ENCODE data around the gene GTF2IRD1. TPM values are rescaled to one million over a fixed set of nuclear protein-coding genes. Genes with fewer than 3 reads are reported as not detected.
A peak's percentile ranks its signal among the peaks of the same experiment; 100 is the strongest.

GTF2IRD1 gene
- total RNA-seq, 1 donor from 2014 or later: 18.2 TPM

GRCh38 chr7:74619235-74619860 is 165.6 kb downstream of the GTF2IRD1 start:
- Histone ChIP-seq H3K4me3 (ENCODE audit: low read depth, low read length) (no peak overlapping the region), H3K36me3 (ENCODE audit: control insufficient read depth, insufficient read depth, low read length) (no peaks in the 10 kb centered on the region), H3K27me3 (ENCODE audit: control insufficient read depth, insufficient read depth, low read length) (no peaks in the 10 kb centered on the region)
- DNase-seq (ENCODE audit: low read depth) (no peak), FAIRE-seq (no peak)
- TF ChIP-seq CTCF (IDR thresholded peaks at IDR 0.05; ENCODE audit: insufficient read depth, low read length, severe bottlenecking): no peak

DNA sequence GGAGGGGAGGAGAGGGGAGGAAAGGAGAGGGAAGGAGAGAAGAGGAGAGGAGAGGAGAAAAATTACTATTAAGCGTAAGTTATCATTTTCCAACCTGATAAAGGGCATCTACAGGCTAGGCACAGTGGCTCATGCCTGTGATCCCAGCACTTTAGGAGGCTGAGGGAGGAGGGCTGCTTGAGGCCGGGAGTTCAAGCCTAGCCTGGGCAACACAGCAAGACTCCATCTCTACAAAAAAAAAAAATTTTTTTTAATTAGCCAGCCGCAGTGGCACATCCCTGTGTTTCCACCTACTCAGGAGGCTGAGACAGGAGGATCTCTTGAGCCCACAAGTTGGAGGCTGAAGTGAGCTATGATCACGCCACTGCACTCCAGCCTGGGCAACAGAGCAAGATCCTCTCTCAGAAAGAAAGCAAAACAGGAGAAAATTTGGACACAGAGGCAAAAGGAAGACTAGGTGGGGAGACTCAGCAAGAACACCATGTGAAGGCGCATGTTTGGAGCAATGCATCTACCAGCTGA is 168.6 kb downstream of the GTF2IRD1 start:
- FAIRE-seq (no peak), DNase-seq (ENCODE audit: low read depth) (no peak)
- no peaks in the 10 kb centered on the region for H3K27me3 ChIP-seq (ENCODE audit: control insufficient read depth, insufficient read depth, low read length)
- H3K4me3 ChIP-seq (ENCODE audit: low read depth, low read length): no peak overlapping the region
- H3K36me3 ChIP-seq (ENCODE audit: control insufficient read depth, insufficient read depth, low read length): no peaks in the 10 kb centered on the region
- TF ChIP-seq CTCF (IDR thresholded peaks at IDR 0.05; ENCODE audit: insufficient read depth, low read length, severe bottlenecking): no peak

DNA sequence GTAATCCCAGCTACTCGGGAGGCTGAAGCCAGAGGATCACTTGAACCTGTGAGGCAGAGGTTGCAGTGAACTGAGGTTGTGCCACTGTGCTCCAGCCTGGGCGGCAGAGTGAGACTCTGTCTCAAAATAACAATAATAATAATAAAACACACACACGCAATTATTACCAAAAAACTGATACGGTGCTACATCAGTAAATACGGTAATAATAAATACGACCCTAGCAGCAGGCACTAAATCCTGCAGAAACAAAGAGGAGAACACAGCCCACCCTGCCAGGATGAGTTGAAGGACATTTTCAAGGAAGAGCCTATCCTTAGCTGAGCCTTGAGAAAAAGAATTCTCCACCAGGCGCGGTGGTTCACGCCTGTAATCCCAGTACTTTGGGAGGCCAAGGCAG is 169.4 kb downstream of the GTF2IRD1 start:
- no peak for TF ChIP-seq CTCF (IDR thresholded peaks at IDR 0.05; ENCODE audit: insufficient read depth, low read length, severe bottlenecking)
- no peaks in the 10 kb centered on the region for H3K27me3 ChIP-seq (ENCODE audit: control insufficient read depth, insufficient read depth, low read length)
- FAIRE-seq (no peak), DNase-seq (ENCODE audit: low read depth) (no peak)
- no peak overlapping the region for H3K4me3 ChIP-seq (ENCODE audit: low read depth, low read length)
- H3K36me3 ChIP-seq (ENCODE audit: control insufficient read depth, insufficient read depth, low read length): no peaks in the 10 kb centered on the region

- TF ChIP-seq CTCF (IDR thresholded peaks at IDR 0.05; ENCODE audit: insufficient read depth, low read length, severe bottlenecking): no peak
- DNase-seq (ENCODE audit: low read depth) (peak; percentile 38), FAIRE-seq (no peak)
- H3K27me3 ChIP-seq (ENCODE audit: control insufficient read depth, insufficient read depth, low read length): no peaks in the 10 kb centered on the region
- no peaks in the 10 kb centered on the region for H3K36me3 ChIP-seq (ENCODE audit: control insufficient read depth, insufficient read depth, low read length)
- H3K4me3 ChIP-seq (ENCODE audit: low read depth, low read length): no peak overlapping the region
Observed at GRCh38 chr7:74625446-74625845, 171.7 kb downstream of the GTF2IRD1 start.

- FAIRE-seq: no peak
- TF ChIP-seq CTCF (IDR thresholded peaks at IDR 0.05; ENCODE audit: insufficient read depth, low read length, severe bottlenecking): no peak
- no peak overlapping the region for H3K4me3 ChIP-seq (ENCODE audit: low read depth, low read length)
- no peak for DNase-seq (ENCODE audit: low read depth)
- no peaks in the 10 kb centered on the region for H3K36me3 ChIP-seq (ENCODE audit: control insufficient read depth, insufficient read depth, low read length)
- no peaks in the 10 kb centered on the region for H3K27me3 ChIP-seq (ENCODE audit: control insufficient read depth, insufficient read depth, low read length)
Observed at GRCh38 chr7:74627661-74628411, 174.1 kb downstream of the GTF2IRD1 start.
